Right ventricle myocardium inferior (tissue), 1 donor: ENCODE results near the gene CYP3A5. TPM values are rescaled to one million over a fixed set of nuclear protein-coding genes. Genes with fewer than 3 reads are reported as not detected.
"Not testable (repeated sequence)": the region's sequence is repeated elsewhere in the genome, so short reads cannot be mapped to it uniquely, and the experiment has no call there.

Source experiments
- ATAC-seq: fragments of 200-7000 bp; cut with Tn5 transposase; one replicate; pipeline ENCODE4 v1.9.1; 2020; ENCODE audit warnings: mild to moderate bottlenecking, moderate library complexity
- DNase-seq: peaks from one replicate; pipeline ENCODE4 v3.0.0; 2021; ENCODE audit errors: missing footprints
- intact Hi-C: fragments of 100-400 bp; cut with DNase I; formaldehyde crosslinking; loops from one replicate; pipeline ENCODE4 v1.11.0; 2022
- total RNA-seq: library from RNA; stranded (reverse); fragmentation: NEBNext Ultra II Directional; extraction: Animal tissue kit (Norgen Biotek cat#: 25700); gene quantifications from one replicate; pipeline ENCODE4 v1.2.1, GENCODE V29; 2021
- donor health status: DM: no; HTN: yes; CAD: no; lungs with severe emphysema.

The CYP3A5 gene
- total RNA-seq, 1 donor from 2014 or later = not detected

DNA sequence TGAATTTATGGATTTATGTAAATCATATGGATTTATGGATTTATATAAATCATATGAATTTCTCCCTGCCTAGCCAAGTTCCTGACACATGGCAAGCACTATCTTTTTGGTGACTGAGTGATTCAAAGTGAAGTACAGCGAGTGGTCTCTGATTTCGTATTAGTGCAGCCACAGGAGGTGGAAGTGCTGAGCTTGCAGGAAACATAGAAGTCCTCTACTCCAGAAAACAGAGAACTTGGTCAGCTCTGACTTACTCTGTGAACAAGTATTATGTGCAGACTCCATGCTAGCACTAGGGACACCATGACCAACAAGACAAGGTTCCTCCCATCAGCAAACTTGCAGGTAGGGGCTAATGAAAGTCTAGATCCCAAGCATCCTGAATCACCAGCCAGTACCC is 28.5 kb downstream of the CYP3A5 start:
- no peak for DNase-seq
- ATAC-seq = no peak
- intact Hi-C loops = no loop called here

- no peak for ATAC-seq
- no peak for DNase-seq
- intact Hi-C loops = no loop called here
Measured at GRCh38 chr7:99648843-99649242, 31.0 kb downstream of the CYP3A5 start.

DNA sequence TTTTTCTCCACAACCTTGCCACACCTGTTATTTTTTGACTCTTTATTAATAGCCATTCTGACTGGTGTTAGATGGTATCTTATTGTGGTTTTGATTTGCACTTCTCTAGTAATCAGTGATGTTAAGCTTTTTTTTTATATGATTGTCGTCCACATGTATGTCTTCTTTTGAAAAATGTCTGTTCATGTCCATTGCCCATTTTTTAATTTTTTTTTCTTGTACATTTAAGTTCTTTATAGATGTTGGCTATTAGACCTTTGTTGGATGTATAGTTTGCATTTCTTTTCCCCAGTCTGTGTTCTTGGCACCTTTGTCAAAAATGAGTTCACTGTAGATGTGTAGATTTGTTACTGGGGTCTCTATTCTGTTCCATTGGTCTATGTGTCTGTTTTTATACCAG is 34.2 kb downstream of the CYP3A5 start:
- DNase-seq (no peak), ATAC-seq (no peak)
- intact Hi-C loops = no loop called here

- DNase-seq (no peak), ATAC-seq (no peak)
- intact Hi-C loops = no loop called here
Measured at GRCh38 chr7:99644431-99644830, 35.4 kb downstream of the CYP3A5 start.

- DNase-seq = no peak
- intact Hi-C loops = no loop called here
- no peak for ATAC-seq
Measured at GRCh38 chr7:99643464-99643863, 36.3 kb downstream of the CYP3A5 start.

DNA sequence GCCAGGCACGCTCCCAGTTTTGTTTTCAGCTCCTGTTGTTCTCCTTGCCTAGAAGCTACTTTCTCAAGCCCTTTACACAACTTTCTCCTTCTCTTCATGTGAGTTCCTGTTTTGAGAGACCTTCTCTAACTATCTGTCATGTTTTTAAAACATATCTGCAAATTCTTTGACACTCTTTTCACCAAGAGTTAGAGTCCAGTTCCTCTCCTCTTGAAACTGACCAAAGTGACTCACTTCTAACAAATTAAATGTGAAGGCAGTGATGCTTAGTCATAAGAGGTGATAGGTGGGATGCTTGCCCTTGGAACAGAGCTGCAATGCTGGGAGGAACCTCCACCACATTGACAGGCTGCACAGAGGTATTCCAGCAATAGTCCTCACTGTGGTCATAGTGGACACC is 37.8 kb downstream of the CYP3A5 start:
- no peak for ATAC-seq
- intact Hi-C loops = no loop called here
- no peak for DNase-seq

- ATAC-seq = no peak
- intact Hi-C loops = no loop called here
- no peak for DNase-seq
Measured at GRCh38 chr7:99639267-99639666, 40.5 kb downstream of the CYP3A5 start.

- DNase-seq (peak; percentile 60), ATAC-seq (no peak)
- intact Hi-C loops = no loop called here
Measured at GRCh38 chr7:99638731-99639130, 41.1 kb downstream of the CYP3A5 start.

DNA sequence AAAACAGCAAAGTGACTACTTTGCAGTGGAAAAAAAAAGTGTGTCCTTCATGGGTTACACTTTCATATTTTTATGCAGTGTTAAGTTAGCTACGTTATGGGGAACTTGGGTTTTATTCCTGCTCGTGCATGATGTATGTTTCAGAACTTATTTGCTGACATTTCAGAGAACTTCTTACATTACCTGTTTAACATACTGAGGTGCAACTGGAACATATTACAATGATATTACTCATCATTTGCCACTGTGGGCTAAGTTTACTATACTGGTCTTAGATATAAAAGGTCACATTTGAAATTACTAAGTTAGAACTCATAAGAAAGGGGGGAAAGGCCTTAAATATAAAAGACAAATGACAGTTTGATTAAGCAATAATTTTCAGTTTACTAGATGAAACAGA is 42.4 kb downstream of the CYP3A5 start:
- DNase-seq, intact Hi-C loops, ATAC-seq: not testable (repeated sequence)

DNA sequence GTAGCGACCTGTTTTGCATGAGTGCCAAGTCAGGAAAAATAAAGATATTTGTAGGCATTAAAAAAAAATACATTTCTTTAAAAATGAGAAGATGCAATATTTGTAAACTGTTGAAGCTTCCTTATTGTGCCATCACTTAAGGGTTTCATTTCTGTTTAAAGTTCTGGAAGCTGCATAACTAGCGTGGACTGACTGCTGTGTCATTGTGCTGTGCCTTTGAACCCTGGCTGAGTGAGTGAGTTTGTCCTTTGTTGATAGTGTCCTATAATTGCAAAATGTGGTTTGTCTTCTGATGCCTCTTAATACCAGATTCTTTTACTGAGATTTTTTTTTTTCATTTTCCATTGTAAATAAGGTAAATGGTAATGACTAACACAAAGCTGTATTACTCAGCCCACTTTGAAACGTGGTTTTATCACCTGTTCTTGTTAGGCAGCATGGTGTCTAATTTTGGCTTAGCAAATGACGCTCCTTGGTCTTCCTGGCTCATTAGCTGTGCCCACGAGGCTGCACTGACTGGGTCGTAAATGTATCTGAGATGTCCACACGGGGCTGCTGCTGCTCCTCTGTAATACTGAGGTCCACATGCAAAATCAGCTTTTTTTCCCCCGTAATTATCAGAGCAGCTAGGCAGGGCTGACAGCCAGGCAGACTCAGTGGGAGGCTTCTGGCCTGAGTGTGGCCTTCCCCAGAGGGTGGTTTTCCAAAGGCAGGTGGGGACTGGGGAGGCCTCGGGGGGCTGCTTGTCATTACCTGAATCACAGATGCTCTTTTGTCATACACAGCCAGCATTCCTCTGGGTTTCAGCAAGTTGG is 48.3 kb downstream of the CYP3A5 start:
- no peak for DNase-seq
- peak; percentile 74 for ATAC-seq
- intact Hi-C loops = no loop called here

GRCh38 chr7:99629643-99630042 is 50.2 kb downstream of the CYP3A5 start:
- ATAC-seq (no peak), DNase-seq (no peak)
- intact Hi-C loops = no loop called here

DNA sequence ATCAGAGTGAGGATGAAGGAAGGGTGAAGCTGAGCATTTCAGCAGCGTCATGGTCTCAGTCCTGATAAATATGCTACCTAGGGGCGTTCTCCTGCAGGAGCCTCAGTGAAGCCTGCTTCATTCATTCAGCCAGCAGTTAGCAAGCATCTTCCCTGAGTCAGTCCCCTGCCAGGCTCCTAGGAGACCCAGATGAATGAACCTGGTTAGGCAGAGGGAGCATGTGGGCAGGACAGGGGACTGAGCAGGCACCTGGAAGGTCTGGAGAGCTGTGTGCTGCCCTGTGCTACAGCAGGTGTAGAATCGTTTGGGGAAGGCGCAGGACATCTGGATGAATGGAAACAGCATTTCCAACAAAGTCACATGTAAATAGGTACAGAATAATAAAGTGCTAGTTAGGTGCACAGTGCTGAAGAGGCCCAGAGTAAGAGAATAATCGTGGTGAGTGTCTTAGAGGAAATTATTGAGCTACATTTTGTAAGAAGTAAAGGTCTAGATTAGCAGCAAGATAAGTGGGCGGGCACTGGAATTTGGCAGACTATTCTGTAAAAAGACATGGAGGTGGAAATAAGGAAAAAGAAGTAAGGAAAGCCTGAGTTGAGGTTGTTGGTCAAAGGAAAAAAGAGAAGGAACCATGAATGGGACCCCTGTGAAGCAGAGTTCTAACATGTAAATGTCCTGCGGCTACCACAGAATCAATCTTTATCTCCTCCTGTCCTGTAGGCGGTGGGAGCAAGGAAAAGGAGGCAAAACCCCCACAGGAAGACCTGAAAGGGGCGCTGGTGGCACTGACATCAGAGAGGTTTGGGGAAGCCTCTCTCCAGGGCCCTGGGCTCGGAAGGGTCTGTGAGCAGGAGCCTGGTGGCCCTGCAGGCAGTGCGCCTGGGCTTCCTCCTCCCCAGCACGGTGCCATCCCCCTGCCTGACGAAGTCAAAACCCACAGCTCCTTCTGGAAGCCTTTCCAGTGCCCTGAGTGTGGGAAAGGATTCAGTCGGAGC is 51.0 kb downstream of the CYP3A5 start:
- intact Hi-C loops = no loop called here
- no peak for ATAC-seq
- no peak for DNase-seq

DNA sequence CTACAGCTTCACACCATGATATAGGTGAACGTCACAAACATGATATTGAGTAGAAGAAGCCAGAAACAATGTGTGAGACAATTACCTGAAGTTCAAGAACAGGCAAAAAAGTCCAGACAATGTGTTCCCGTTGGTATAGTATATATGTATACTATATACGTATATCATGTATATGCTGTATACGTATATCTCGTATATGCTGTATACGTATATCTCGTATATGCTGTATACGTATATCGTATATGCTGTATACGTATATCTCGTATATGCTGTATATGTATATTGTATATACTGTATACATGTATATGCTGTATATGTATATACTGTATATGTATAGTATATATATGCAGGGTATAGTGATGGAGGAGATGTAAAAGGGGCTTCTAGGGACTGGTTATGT is 52.3 kb downstream of the CYP3A5 start:
- ATAC-seq (no peak), DNase-seq (no peak)
- intact Hi-C loops = no loop called here

DNA sequence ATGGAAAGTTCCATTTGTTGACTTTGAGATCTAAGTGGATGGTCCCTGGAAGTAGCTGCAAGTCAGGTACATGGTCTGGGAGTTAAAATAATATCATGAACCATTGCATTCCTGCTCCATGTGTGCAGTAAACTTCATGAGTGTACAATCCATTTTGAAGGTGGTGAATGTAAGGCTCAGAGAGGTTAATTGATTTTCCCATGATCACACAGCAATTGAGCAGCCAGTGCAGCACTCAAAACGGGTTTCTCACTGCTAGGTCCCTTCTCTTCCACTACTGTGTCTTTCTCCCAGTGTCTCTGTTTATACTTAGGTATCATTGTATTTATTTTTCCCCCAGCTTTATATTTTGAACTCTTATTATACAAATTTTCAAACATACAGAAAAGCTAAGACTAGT is 53.1 kb downstream of the CYP3A5 start:
- intact Hi-C loops = no loop called here

DNA sequence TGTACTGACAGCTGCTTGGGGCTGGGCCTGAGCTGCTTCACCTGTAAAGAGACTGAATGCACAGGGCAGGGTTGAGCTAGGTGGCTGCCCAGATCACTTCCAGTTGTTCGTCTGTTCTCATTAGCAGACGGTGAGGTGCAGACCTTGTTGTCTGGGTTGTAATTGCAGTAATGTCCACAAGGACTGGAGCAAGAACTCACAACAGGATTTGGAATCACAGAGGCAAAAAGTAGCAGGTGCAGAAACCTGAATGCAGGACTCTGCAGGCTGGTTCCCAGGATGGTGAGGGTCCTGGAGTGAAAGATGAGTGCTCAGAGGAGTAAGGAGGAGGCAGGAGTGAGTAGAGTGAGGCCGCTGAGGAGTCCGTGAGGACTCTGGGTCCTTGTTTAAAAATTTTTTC is 53.8 kb downstream of the CYP3A5 start:
- no peak for ATAC-seq
- DNase-seq = no peak
- intact Hi-C loops = no loop called here

More for the DNA sequence above, 53.1 kb downstream of the CYP3A5 start:
- ATAC-seq (no peak), DNase-seq (no peak)

GRCh38 chr7:99625321-99625720 is 54.5 kb downstream of the CYP3A5 start:
- intact Hi-C loops = no loop called here
- ATAC-seq = no peak
- no peak for DNase-seq

GRCh38 chr7:99624484-99624883 is 55.3 kb downstream of the CYP3A5 start:
- ATAC-seq (no peak), DNase-seq (no peak)
- intact Hi-C loops = no loop called here

GRCh38 chr7:99623702-99624447 is 55.9 kb downstream of the CYP3A5 start:
- intact Hi-C loops = no loop called here
- no peak for DNase-seq
- ATAC-seq = no peak

- no peak for DNase-seq
- ATAC-seq = no peak
- intact Hi-C loops = no loop called here
Measured at GRCh38 chr7:99623091-99623693, 56.6 kb downstream of the CYP3A5 start.
